NOMO-1 treated with DMSO at 0.1 percent for 48 hours (cell line): ENCODE measurements around the gene WARS2.

ENCODE experiments used
- DNase-seq: peaks from one replicate; lab custom pipeline; 2025; ENCODE audit not compliant: unreplicated experiment; lab: John Stamatoyannopoulos, UW

WARS2 gene

DNA sequence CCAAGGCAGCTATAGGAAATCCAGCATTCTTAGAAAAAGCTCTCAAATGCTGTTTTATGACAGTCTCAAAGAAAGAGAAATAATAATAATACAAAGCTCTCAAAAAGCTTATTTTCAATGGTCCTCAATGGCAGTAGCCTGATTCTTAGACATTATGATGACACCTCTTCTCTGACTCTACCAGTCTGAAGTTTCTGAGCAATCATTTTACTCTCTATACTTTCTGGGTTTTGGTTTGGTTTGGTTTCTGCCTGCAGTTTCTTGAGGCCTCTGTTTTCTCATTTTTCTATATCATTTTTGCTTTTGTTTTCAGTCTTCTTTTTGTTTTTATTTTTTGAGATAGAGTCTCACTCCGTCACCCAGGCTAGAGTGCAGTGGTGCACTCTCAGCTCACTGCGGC is 102.1 kb downstream of the WARS2 start:
- DNase-seq, result no peak

DNA sequence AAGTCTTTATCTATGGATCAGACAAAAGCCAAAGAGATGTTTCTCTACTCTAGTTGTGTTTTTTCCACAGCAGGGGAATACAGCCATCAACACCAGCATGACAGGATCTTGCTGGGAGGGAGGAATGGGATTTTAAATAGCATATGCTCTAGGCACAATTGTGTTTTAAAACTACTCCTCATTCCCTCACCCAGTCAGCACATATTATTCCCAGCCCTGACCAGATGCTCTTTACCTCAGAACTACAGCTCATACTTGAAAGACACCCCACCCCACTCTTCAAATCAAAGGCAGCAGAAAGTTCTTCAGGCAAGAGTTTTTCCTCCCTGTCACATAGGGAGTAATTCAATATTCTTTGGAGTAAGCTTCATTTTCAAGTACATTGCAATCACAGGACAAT is 106.1 kb downstream of the WARS2 start:
- DNase-seq, result no peak

- no peak for DNase-seq
Measured at GRCh38 chr1:119032986-119033385, 107.5 kb downstream of the WARS2 start.

DNA sequence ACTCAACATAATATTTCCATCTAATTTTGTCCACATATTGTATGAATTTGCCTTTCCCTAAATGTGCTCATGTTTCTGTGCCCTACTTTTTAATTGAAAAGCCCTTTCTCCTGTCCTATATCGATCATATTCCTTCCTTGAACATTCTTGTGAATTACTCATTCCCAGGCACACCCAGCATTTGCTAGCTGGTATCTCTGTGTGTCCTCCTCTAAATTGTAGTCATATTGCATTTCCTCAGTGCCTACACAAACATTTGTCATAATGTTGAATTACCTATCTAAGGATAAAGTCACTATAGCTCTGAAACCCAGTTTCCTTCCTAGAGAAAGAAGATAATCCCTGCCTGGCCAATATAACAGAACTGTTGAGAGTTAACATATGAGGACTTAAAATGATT is 112.7 kb downstream of the WARS2 start:
- DNase-seq, result no peak

DNA sequence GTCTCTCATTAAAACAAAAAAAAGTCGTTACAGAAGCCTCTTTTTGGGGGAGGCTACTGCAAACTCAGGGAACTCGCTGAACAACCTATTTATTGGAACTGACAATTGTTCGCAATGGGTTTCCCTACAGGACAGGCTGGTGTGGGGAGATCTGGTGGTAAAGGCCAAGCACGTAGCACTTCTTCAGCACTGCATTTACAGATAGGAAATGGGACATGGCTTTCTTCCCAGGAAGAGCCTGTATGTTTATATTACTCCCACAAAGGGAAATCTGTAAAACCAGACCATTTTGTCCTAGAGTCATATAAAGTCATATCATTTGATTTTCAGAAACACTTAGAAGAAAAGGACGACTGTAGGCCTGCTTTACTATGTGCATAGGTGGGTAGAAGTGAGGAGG is 113.5 kb downstream of the WARS2 start:
- no peak for DNase-seq

GRCh38 chr1:119015547-119015946 is 124.9 kb downstream of the WARS2 start:
- no peak for DNase-seq

- DNase-seq, result no peak
Measured at GRCh38 chr1:119012383-119012782, 128.1 kb downstream of the WARS2 start.

DNA sequence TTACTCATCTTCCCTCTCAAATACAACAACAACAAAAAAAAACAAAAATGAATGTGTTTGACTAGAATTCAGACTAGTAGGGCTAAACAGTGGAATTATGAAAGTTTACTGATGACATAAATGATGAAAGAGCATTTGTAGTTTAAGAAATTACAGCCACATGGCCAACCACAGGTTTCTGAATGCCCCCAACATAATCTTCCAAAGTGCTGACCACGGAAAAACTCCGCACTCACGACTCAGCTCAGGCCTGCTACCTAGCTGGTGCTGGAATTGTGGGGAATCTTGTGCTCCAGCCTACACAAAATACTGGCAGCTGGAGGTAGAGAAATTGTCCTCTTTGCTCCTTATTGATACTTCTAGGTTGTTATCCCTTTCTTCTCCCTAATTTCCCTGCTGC is 128.7 kb downstream of the WARS2 start:
- DNase-seq, result no peak

DNA sequence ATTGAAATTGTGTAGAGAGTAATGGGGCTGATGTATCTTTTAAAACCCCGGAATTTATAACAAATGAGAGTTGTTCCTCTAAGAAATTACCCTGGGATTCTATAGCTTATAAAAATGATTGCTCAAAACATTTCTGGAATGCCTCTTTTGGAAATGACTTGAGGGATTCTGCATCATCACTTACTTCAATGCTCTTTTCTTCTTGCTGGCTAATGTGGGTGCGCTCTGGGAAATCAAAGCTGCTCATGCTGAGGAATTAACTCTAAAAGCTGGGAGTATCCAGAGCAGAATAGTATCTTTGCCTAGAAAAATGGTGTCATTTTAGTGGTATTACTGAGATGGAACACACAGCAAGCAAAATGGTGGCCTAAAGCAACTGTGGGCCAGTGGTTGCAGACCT is 129.3 kb downstream of the WARS2 start:
- DNase-seq, result no peak

- no peak for DNase-seq
Measured at GRCh38 chr1:119010201-119010600, 130.3 kb downstream of the WARS2 start.

GRCh38 chr1:119009312-119009655 is 131.2 kb downstream of the WARS2 start:
- no peak for DNase-seq

DNA sequence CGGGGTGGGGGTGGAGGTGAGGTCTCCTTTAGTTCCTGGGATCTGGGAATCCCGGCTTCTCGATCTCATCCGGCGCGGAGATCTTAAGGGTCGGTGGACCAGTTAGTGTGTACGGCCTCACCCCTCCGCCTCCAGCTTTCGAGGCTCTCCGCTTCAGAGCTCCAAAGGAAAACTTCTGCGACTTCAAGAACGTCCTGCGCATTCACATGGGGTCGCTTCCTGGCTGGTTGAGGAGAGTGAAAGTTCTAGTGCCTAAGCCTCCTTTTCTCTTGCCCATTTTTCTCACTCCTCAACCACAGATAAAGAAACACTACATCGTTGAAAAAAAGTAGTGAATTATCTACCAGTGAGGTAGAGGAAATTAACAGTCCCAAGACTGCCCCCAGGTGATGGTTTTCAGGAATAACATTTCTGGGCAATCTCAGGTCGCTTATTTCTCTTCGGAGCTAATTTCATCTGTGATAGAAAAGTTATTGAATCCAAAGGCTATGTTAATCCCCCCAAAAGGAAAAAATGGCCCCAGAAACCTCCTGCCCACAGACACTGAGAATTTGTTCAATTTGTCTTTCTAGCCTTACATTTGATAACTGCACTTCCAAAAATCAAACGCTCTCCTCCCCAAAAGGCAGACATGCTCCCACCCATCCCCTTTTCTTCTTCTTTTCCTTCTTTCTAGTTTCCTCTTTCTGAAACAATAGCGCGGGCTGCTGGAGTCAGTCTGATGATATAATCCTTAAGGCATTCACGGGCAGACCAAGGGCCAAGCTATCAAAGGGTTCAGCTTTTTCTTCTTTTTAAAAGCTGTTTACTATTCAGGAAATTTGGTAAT is 131.8 kb downstream of the WARS2 start:
- DNase-seq, result peak; percentile 57

DNA sequence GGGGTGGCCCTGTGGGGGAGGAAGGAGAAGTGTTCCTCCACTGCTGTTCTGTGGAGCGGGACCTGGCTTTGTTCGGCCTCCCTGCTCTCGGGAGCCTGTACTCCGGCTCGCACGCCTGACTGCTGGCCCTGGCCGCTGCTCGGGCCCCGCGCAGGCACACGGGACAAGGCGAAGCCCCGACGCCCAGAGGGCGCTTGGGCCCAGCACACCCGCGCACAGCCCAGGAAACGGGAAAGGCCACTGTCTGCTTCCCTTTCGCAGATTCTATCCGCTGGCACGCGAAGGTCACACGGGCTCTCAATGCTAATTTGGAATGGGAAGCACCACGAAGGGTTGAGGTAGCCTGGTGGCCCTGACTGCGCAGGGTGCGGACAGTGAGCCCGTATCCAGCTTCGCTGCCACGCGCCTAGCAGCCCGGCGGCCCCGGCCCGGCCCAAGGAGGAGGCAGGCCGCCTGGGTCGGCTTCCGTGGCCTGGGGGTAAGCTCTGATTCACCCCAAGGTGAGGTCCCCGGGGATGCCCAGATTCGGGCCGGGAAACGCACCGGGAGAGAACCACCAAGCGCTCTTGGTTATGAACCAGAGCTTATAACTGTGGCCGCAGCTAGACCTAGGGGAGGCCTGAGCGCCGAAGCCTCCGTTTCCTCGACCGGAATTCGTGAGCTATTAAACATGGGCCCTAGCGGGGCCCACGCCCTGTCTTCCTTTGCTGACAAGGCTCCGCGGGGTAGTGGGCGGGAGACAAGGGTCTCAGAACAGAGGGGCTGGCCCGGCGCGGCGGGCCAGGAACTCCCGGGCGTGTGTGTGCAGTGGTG is 132.6 kb downstream of the WARS2 start:
- DNase-seq, result no peak

- DNase-seq, result no peak
Measured at GRCh38 chr1:119007339-119007669, 133.1 kb downstream of the WARS2 start.

- DNase-seq, result no peak
Measured at GRCh38 chr1:119006406-119007279, 133.8 kb downstream of the WARS2 start.

DNA sequence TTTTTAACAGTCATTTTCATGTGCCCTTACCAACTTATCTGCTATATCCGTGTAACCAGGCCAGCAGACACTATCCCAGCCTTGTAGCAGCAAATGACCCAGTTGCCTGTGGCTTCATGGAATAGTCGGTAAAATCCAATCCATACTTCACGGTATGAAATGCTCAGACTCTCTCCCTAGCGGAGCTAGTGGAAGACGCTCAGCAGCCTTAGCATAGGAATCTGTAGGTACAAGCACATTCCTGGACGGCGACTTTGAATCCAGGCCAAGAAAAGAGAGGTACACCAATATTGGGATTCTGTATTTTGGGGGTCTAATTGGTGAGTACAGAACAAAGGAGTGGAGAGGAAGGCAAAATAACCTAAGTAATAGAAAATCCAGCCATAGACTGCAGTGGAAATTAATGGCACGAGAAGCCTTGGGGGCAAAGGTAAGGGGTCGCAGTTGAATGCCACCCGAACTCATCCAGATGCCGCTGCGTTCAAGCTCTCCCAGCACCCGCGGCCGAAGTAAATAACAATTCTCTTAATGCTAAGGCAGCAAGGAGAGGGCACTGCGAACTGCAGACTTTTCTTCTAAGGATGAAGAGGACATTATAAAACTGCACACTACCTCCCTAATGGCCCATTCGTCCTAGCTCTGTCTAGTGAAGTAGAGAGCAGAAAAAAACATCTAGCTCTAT is 134.6 kb downstream of the WARS2 start:
- no peak for DNase-seq

- no peak for DNase-seq
Measured at GRCh38 chr1:119004781-119005180, 135.7 kb downstream of the WARS2 start.

GRCh38 chr1:119004129-119004527 is 136.3 kb downstream of the WARS2 start:
- no peak for DNase-seq

- no peak for DNase-seq
Measured at GRCh38 chr1:119003413-119004128, 136.9 kb downstream of the WARS2 start.

- peak; percentile 77 for DNase-seq
Measured at GRCh38 chr1:119002028-119002686, 138.3 kb downstream of the WARS2 start.
